Measurements from ENCODE around the gene PIGK.

Gene PIGK

GRCh38 chr1:77089756-77090155, 129.5 kb downstream of the PIGK start:
- H3K27ac ChIP-seq (ENCODE audit: low read length) = no peak overlapping the region
- H3K9ac ChIP-seq (ENCODE audit: low read length) = no peak overlapping the region
- H3K9me3 ChIP-seq (ENCODE audit: control insufficient read depth, low read depth, low read length) = no peaks in the 10 kb centered on the region
- peaks cover 5% of the 10 kb centered on the region for H3K4me1 ChIP-seq (ENCODE audit: control insufficient read depth, low read depth, low read length)
- H3K36me3 ChIP-seq (ENCODE audit: control insufficient read depth, low read depth, low read length) = no peaks in the 10 kb centered on the region
- H3K27me3 ChIP-seq (ENCODE audit: control insufficient read depth, insufficient read depth, low read length) = no peaks in the 10 kb centered on the region
- no peak overlapping the region for H3K4me3 ChIP-seq (ENCODE audit: low read length)

- H3K9ac ChIP-seq (ENCODE audit: low read length) = no peak overlapping the region
- H3K27me3 ChIP-seq (ENCODE audit: control insufficient read depth, insufficient read depth, low read length) = no peaks in the 10 kb centered on the region
- peaks cover 16% of the 10 kb centered on the region for H3K4me1 ChIP-seq (ENCODE audit: control insufficient read depth, low read depth, low read length)
- no peak overlapping the region for H3K27ac ChIP-seq (ENCODE audit: low read length)
- H3K36me3 ChIP-seq (ENCODE audit: control insufficient read depth, low read depth, low read length) = no peaks in the 10 kb centered on the region
- no peak overlapping the region for H3K4me3 ChIP-seq (ENCODE audit: low read length)
- H3K9me3 ChIP-seq (ENCODE audit: control insufficient read depth, low read depth, low read length) = no peaks in the 10 kb centered on the region
Measured at GRCh38 chr1:77085109-77085508, 134.1 kb downstream of the PIGK start.

- no peak overlapping the region for H3K4me3 ChIP-seq (ENCODE audit: low read length)
- no peaks in the 10 kb centered on the region for H3K27me3 ChIP-seq (ENCODE audit: control insufficient read depth, insufficient read depth, low read length)
- H3K9me3 ChIP-seq (ENCODE audit: control insufficient read depth, low read depth, low read length) = no peaks in the 10 kb centered on the region
- H3K36me3 ChIP-seq (ENCODE audit: control insufficient read depth, low read depth, low read length) = no peaks in the 10 kb centered on the region
- H3K4me1 ChIP-seq (ENCODE audit: control insufficient read depth, low read depth, low read length) = peaks cover 12% of the 10 kb centered on the region
- H3K27ac ChIP-seq (ENCODE audit: low read length) = no peak overlapping the region
- no peak overlapping the region for H3K9ac ChIP-seq (ENCODE audit: low read length)
Measured at GRCh38 chr1:77084457-77084856, 134.8 kb downstream of the PIGK start.

GRCh38 chr1:77081834-77082233, 137.4 kb downstream of the PIGK start:
- H3K4me3 ChIP-seq (ENCODE audit: low read length) = no peak overlapping the region
- H3K27me3 ChIP-seq (ENCODE audit: control insufficient read depth, insufficient read depth, low read length) = no peaks in the 10 kb centered on the region
- no peaks in the 10 kb centered on the region for H3K9me3 ChIP-seq (ENCODE audit: control insufficient read depth, low read depth, low read length)
- no peak overlapping the region for H3K9ac ChIP-seq (ENCODE audit: low read length)
- H3K36me3 ChIP-seq (ENCODE audit: control insufficient read depth, low read depth, low read length) = no peaks in the 10 kb centered on the region
- peaks cover 12% of the 10 kb centered on the region for H3K4me1 ChIP-seq (ENCODE audit: control insufficient read depth, low read depth, low read length)
- no peak overlapping the region for H3K27ac ChIP-seq (ENCODE audit: low read length)

GRCh38 chr1:77076759-77077158, 142.5 kb downstream of the PIGK start:
- H3K27ac ChIP-seq (ENCODE audit: low read length) = no peak overlapping the region
- H3K9ac ChIP-seq (ENCODE audit: low read length) = no peak overlapping the region
- H3K9me3 ChIP-seq (ENCODE audit: control insufficient read depth, low read depth, low read length) = no peaks in the 10 kb centered on the region
- no peaks in the 10 kb centered on the region for H3K36me3 ChIP-seq (ENCODE audit: control insufficient read depth, low read depth, low read length)
- H3K4me3 ChIP-seq (ENCODE audit: low read length) = no peak overlapping the region
- no peaks in the 10 kb centered on the region for H3K27me3 ChIP-seq (ENCODE audit: control insufficient read depth, insufficient read depth, low read length)
- H3K4me1 ChIP-seq (ENCODE audit: control insufficient read depth, low read depth, low read length) = peaks cover 1% of the 10 kb centered on the region

- H3K36me3 ChIP-seq (ENCODE audit: control insufficient read depth, low read depth, low read length) = no peaks in the 10 kb centered on the region
- H3K4me1 ChIP-seq (ENCODE audit: control insufficient read depth, low read depth, low read length) = no peaks in the 10 kb centered on the region
- no peaks in the 10 kb centered on the region for H3K9me3 ChIP-seq (ENCODE audit: control insufficient read depth, low read depth, low read length)
- no peak overlapping the region for H3K27ac ChIP-seq (ENCODE audit: low read length)
- no peaks in the 10 kb centered on the region for H3K27me3 ChIP-seq (ENCODE audit: control insufficient read depth, insufficient read depth, low read length)
- no peak overlapping the region for H3K9ac ChIP-seq (ENCODE audit: low read length)
- no peak overlapping the region for H3K4me3 ChIP-seq (ENCODE audit: low read length)
Measured at GRCh38 chr1:77068013-77068412, 151.2 kb downstream of the PIGK start.

- H3K4me3 ChIP-seq (ENCODE audit: low read length) = no peak overlapping the region
- no peak overlapping the region for H3K9ac ChIP-seq (ENCODE audit: low read length)
- peaks cover 2% of the 10 kb centered on the region for H3K4me1 ChIP-seq (ENCODE audit: control insufficient read depth, low read depth, low read length)
- H3K9me3 ChIP-seq (ENCODE audit: control insufficient read depth, low read depth, low read length) = no peaks in the 10 kb centered on the region
- H3K27me3 ChIP-seq (ENCODE audit: control insufficient read depth, insufficient read depth, low read length) = no peaks in the 10 kb centered on the region
- H3K36me3 ChIP-seq (ENCODE audit: control insufficient read depth, low read depth, low read length) = no peaks in the 10 kb centered on the region
- H3K27ac ChIP-seq (ENCODE audit: low read length) = no peak overlapping the region
Measured at GRCh38 chr1:77065693-77066342, 153.4 kb downstream of the PIGK start.

GRCh38 chr1:77064246-77064645, 155.0 kb downstream of the PIGK start:
- no peak overlapping the region for H3K4me3 ChIP-seq (ENCODE audit: low read length)
- H3K9ac ChIP-seq (ENCODE audit: low read length) = no peak overlapping the region
- H3K4me1 ChIP-seq (ENCODE audit: control insufficient read depth, low read depth, low read length) = peaks cover 11% of the 10 kb centered on the region
- H3K27ac ChIP-seq (ENCODE audit: low read length) = no peak overlapping the region
- no peaks in the 10 kb centered on the region for H3K36me3 ChIP-seq (ENCODE audit: control insufficient read depth, low read depth, low read length)
- no peaks in the 10 kb centered on the region for H3K27me3 ChIP-seq (ENCODE audit: control insufficient read depth, insufficient read depth, low read length)
- no peaks in the 10 kb centered on the region for H3K9me3 ChIP-seq (ENCODE audit: control insufficient read depth, low read depth, low read length)

- H3K9me3 ChIP-seq (ENCODE audit: control insufficient read depth, low read depth, low read length) = no peaks in the 10 kb centered on the region
- no peaks in the 10 kb centered on the region for H3K36me3 ChIP-seq (ENCODE audit: control insufficient read depth, low read depth, low read length)
- peaks cover 18% of the 10 kb centered on the region for H3K4me1 ChIP-seq (ENCODE audit: control insufficient read depth, low read depth, low read length)
- no peak overlapping the region for H3K4me3 ChIP-seq (ENCODE audit: low read length)
- H3K9ac ChIP-seq (ENCODE audit: low read length) = no peak overlapping the region
- no peaks in the 10 kb centered on the region for H3K27me3 ChIP-seq (ENCODE audit: control insufficient read depth, insufficient read depth, low read length)
- H3K27ac ChIP-seq (ENCODE audit: low read length) = no peak overlapping the region
Measured at GRCh38 chr1:77063118-77063517, 156.1 kb downstream of the PIGK start.

- no peaks in the 10 kb centered on the region for H3K27me3 ChIP-seq (ENCODE audit: control insufficient read depth, insufficient read depth, low read length)
- H3K4me3 ChIP-seq (ENCODE audit: low read length) = no peak overlapping the region
- H3K27ac ChIP-seq (ENCODE audit: low read length) = no peak overlapping the region
- no peak overlapping the region for H3K9ac ChIP-seq (ENCODE audit: low read length)
- H3K4me1 ChIP-seq (ENCODE audit: control insufficient read depth, low read depth, low read length) = peaks cover 24% of the 10 kb centered on the region
- no peaks in the 10 kb centered on the region for H3K36me3 ChIP-seq (ENCODE audit: control insufficient read depth, low read depth, low read length)
- no peaks in the 10 kb centered on the region for H3K9me3 ChIP-seq (ENCODE audit: control insufficient read depth, low read depth, low read length)
Measured at GRCh38 chr1:77061162-77061561, 158.1 kb downstream of the PIGK start.

- Histone ChIP-seq H3K9ac (ENCODE audit: low read length) (no peak overlapping the region), H3K27ac (ENCODE audit: low read length) (no peak overlapping the region), H3K4me3 (ENCODE audit: low read length) (no peak overlapping the region), H3K36me3 (ENCODE audit: control insufficient read depth, low read depth, low read length) (no peaks in the 10 kb centered on the region), H3K9me3 (ENCODE audit: control insufficient read depth, low read depth, low read length) (no peaks in the 10 kb centered on the region), H3K27me3 (ENCODE audit: control insufficient read depth, insufficient read depth, low read length) (no peaks in the 10 kb centered on the region), H3K4me1 (ENCODE audit: control insufficient read depth, low read depth, low read length) (peaks cover 24% of the 10 kb centered on the region)
Measured at GRCh38 chr1:77060000-77060399, 159.2 kb downstream of the PIGK start.

GRCh38 chr1:77057994-77058585, 161.1 kb downstream of the PIGK start:
- no peak overlapping the region for H3K4me3 ChIP-seq (ENCODE audit: low read length)
- H3K9ac ChIP-seq (ENCODE audit: low read length) = no peak overlapping the region
- no peak overlapping the region for H3K27ac ChIP-seq (ENCODE audit: low read length)
- H3K27me3 ChIP-seq (ENCODE audit: control insufficient read depth, insufficient read depth, low read length) = no peaks in the 10 kb centered on the region
- H3K4me1 ChIP-seq (ENCODE audit: control insufficient read depth, low read depth, low read length) = peaks cover 24% of the 10 kb centered on the region
- no peaks in the 10 kb centered on the region for H3K36me3 ChIP-seq (ENCODE audit: control insufficient read depth, low read depth, low read length)
- H3K9me3 ChIP-seq (ENCODE audit: control insufficient read depth, low read depth, low read length) = no peaks in the 10 kb centered on the region
